Liver (tissue), 9 donors: ENCODE data around the gene RIMBP2. TPM values are rescaled to one million over a fixed set of nuclear protein-coding genes. Genes with fewer than 3 reads are reported as not detected.

Experiments
- DNase-seq: peaks from one replicate; pipeline ENCODE4 v3.0.0-alpha.2; 2017; ENCODE audit warnings: low spot score
- H3K27ac ChIP-seq, 2 donors: one replicate each; pipeline ENCODE4 v1.7.0; 2013; ENCODE audit warnings: inconsistent platforms in 2 of 2, low read length in 2 of 2, control low read depth in 1 of 2, low read depth in 1 of 2, mild to moderate bottlenecking in 1 of 2
- H3K27me3 ChIP-seq, 4 donors: one replicate each; pipeline versions ENCODE4 v1.6.1 to v1.7.0; 2013; ENCODE audit warnings: low read length in 3 of 4, inconsistent platforms in 1 of 4, mild to moderate bottlenecking in 1 of 4, moderate library complexity in 1 of 4; ENCODE audit not compliant: control insufficient read depth in 4 of 4, insufficient read depth in 4 of 4
- H3K36me3 ChIP-seq, 4 donors: one replicate each; pipeline versions ENCODE4 v1.6.1 to v1.7.0; 2013; ENCODE audit warnings: low read length in 3 of 4, mild to moderate bottlenecking in 3 of 4, low read depth in 1 of 4, moderate library complexity in 1 of 4; ENCODE audit not compliant: control insufficient read depth in 4 of 4, insufficient read depth in 3 of 4
- H3K4me1 ChIP-seq, 4 donors: one replicate each; pipeline versions ENCODE4 v1.6.1 to v1.7.0; 2013; ENCODE audit warnings: low read length in 3 of 4, mild to moderate bottlenecking in 3 of 4, moderate library complexity in 1 of 4; ENCODE audit not compliant: control insufficient read depth in 4 of 4, insufficient read depth in 4 of 4
- H3K4me3 ChIP-seq, 3 donors: one replicate each; pipeline versions ENCODE4 v1.6.1 to v1.7.0; 2013; ENCODE audit warnings: low read length in 3 of 3, control low read depth in 1 of 3, low read depth in 1 of 3, mild to moderate bottlenecking in 1 of 3
- H3K9ac ChIP-seq, 2 donors: one replicate each; pipeline ENCODE4 v1.7.0; 2013; ENCODE audit warnings: low read length in 2 of 2, mild to moderate bottlenecking in 2 of 2, moderate library complexity in 2 of 2, control low read depth in 1 of 2, low read depth in 1 of 2
- H3K9me3 ChIP-seq, 4 donors: one replicate each; pipeline versions ENCODE4 v1.6.1 to v1.7.0; 2013; ENCODE audit warnings: low read length in 3 of 4; ENCODE audit not compliant: control insufficient read depth in 4 of 4
- FOXA1 ChIP-seq: IDR thresholded peaks from 2 replicates; pipeline ENCODE4 v1.6.1; 2016; ENCODE audit warnings: antibody characterized with exemption
- FOXA2 ChIP-seq: IDR thresholded peaks from 2 replicates; pipeline ENCODE4 v1.6.1; 2016; ENCODE audit warnings: antibody characterized with exemption
- HNF4A ChIP-seq, 2 donors: conservative IDR thresholded peaks; 2 replicates each; pipeline ENCODE4 v1.6.1; 2016; ENCODE audit warnings: antibody characterized with exemption in 2 of 2, mild to moderate bottlenecking in 2 of 2
- RAD21 ChIP-seq, 2 donors: IDR thresholded peaks; 2 replicates each; pipeline ENCODE4 v1.6.1; 2016; ENCODE audit warnings: antibody characterized with exemption in 2 of 2, mild to moderate bottlenecking in 2 of 2
- RXRA ChIP-seq, 2 donors: IDR thresholded peaks; 2 replicates each; pipeline ENCODE4 v1.6.1; 2017 to 2018; ENCODE audit warnings: antibody characterized with exemption in 2 of 2, mild to moderate bottlenecking in 1 of 2
- SP1 ChIP-seq: IDR thresholded peaks from 2 replicates; pipeline ENCODE4 v1.6.1; 2018; ENCODE audit warnings: antibody characterized with exemption, mild to moderate bottlenecking
- TAF1 ChIP-seq: conservative IDR thresholded peaks from 2 replicates; pipeline ENCODE4 v1.6.1; 2016; ENCODE audit warnings: antibody characterized with exemption, mild to moderate bottlenecking
- WGBS: extraction: QIAGEN DNeasy Blood & Tissue Kit; methylation state at CpG from one replicate; pipeline ENCODE4 v1.1.7; 2013; 5-methylcytosine and 5-hydroxymethylcytosine counted together
- polyA plus RNA-seq, 2 donors: library from polyadenylated mRNA; stranded (reverse) in 1 of 2; unstranded in 1 of 2; fragments of 200-250 nt in 1 of 2; fragments of >200 nt in 1 of 2; fragmentation: Nextera tagmentation in 1 of 2; extraction: Ambion mirVana in 1 of 2; gene quantifications; one replicate each; pipeline versions ENCODE4 v1.2.1 to v1.2.3, GENCODE V29; 2013 to 2015
- total RNA-seq, 2 donors: library from RNA; depleted of rRNA; stranded (reverse); fragments of >200 nt; gene quantifications; one replicate each; pipeline ENCODE4 v1.2.3, GENCODE V29; 2014
- TF ChIP-seq, protein P1 (sequence below): IDR thresholded peaks from 2 replicates; pipeline ENCODE4 v1.6.1; 2016; ENCODE audit warnings: antibody characterized with exemption
- TF ChIP-seq, protein P2 (sequence below): fragments of 150-350 bp; IDR thresholded peaks from 2 replicates; pipeline ENCODE4 v1.5.1; 2017; ENCODE audit warnings: improper control_type of control experiment, low read depth, low read length; ENCODE audit not compliant: missing input control
- TF ChIP-seq, protein P3 (sequence below): IDR thresholded peaks from 2 replicates; pipeline ENCODE4 v1.6.1; 2016; ENCODE audit warnings: antibody characterized with exemption
- TF ChIP-seq, protein P4 (sequence below): IDR thresholded peaks from 2 replicates; pipeline ENCODE4 v1.6.1; 2016; ENCODE audit warnings: antibody characterized with exemption
- TF ChIP-seq, protein P5 (sequence below): IDR thresholded peaks from 2 replicates; pipeline ENCODE4 v1.6.1; 2016; ENCODE audit warnings: antibody characterized with exemption, mild to moderate bottlenecking
- donor health status: healthy.
- donor health status: healthy.
- donor health status: healthy.
- donor health status: healthy.
- donor health status: healthy.

Gene RIMBP2
- total and polyA plus RNA-seq, 4 donors = 0.01 to 0.17 (median 0.09) TPM; not detected in 1

DNA sequence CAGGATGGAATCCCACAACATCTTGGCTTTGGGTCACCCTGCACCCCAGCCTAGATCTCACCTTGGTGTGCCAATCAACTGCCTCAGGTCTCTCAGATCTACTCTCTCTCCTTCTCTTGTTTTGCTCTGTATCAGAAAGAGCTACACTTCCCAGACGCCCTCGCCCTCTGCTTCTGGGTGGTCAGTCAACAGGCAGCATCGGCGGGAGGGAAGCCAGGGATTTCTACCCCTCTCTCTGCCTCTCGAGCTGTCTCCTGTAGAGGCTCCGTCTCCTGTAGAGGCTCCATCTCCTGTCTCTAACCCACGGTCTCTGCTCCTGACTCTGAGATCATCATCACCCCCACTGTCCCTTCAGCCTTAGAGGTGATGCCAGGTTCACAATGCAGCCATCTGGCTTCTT, 226.8 kb downstream of the RIMBP2 start:
- 79% methylated on average over 7 of the region's 7 CpGs for WGBS
- no peak for TF ChIP-seq FOXA2
- TF ChIP-seq, protein P1, sequence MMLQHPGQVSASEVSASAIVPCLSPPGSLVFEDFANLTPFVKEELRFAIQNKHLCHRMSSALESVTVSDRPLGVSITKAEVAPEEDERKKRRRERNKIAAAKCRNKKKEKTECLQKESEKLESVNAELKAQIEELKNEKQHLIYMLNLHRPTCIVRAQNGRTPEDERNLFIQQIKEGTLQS = no peak
- Histone ChIP-seq H3K4me1 (no peaks in the 10 kb centered on the region), H3K4me3 (no peak overlapping the region), H3K36me3 (no peaks in the 10 kb centered on the region), H3K9ac (no peak overlapping the region), H3K9me3 (peaks cover 0 to 6% (median 5%) of the 10 kb centered on the region in 4 donors), H3K27ac (no peak overlapping the region), H3K27me3 (no peaks in the 10 kb centered on the region)
- no peak for DNase-seq

DNA sequence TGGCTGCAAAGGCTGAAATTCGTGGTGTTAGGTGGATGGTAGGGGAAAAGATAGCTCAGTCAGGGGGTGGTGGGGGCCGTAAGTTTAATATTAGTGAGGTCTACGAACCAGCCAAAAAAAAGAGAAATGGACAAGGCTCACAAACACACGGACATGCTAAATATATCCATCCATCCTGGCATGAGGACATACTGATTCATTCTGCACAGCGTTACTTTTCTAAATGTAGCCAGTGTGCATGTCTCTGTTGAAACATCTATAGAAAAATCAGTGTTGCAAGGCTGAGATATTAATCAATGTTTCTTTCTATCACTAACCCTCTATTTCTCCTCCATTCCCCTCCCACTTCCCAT, 227.8 kb downstream of the RIMBP2 start:
- no peak overlapping the region for H3K9ac ChIP-seq
- H3K27me3 ChIP-seq = no peaks in the 10 kb centered on the region
- DNase-seq = no peak
- peaks cover 0 to 6% (median 5%) of the 10 kb centered on the region in 4 donors for H3K9me3 ChIP-seq
- H3K36me3 ChIP-seq = no peaks in the 10 kb centered on the region
- H3K27ac ChIP-seq = no peak overlapping the region
- H3K4me1 ChIP-seq = no peaks in the 10 kb centered on the region
- TF ChIP-seq, protein P1 = no peak
- TF ChIP-seq RAD21 (IDR thresholded peaks at IDR 0.05) (no peak), RXRA (IDR thresholded peaks at IDR 0.05) (no peak), TAF1 (no peak)
- H3K4me3 ChIP-seq = no peak overlapping the region
- 67% methylated on average over 5 of the region's 5 CpGs for WGBS

DNA sequence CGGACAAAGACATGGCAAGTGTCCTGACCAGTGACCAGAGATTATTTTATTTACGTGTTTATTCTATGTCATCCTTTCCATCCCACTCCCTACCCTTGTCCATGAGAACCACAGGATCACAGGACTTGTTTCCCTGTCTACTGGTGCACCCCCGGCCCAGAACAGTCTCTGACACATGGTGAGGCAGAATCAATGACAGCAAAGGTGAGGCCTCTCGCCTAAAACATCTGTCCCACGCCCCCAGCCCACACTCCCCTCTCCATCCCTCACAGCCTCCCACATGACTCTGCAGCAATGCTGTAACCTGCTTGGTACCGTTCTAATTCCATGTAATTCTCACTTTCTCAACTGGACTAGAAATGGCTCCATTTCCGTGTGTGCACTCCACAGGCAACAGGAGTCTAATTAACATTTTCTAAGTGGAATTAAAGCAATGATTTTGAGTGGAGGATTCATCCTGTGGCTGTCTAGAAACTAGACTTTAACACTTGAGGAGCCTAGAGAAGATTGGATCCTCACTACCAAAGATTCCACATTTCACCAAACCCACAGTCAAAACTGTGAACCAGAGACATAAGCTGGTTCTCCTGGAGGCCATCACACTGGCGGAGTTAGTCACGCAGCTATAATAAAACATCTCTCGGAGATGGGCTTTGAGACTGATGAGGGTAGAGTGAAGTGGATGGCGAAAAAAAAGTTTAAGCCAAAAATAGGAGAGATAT, 228.3 kb downstream of the RIMBP2 start:
- Histone ChIP-seq H3K36me3 (no peaks in the 10 kb centered on the region), H3K27me3 (no peaks in the 10 kb centered on the region), H3K4me1 (no peaks in the 10 kb centered on the region), H3K9me3 (peaks cover 0 to 6% (median 5%) of the 10 kb centered on the region in 4 donors), H3K4me3 (no peak overlapping the region), H3K27ac (no peak overlapping the region), H3K9ac (no peak overlapping the region)
- 72% methylated on average over 11 of the region's 11 CpGs for WGBS
- DNase-seq = no peak
- no peak for TF ChIP-seq HNF4A (conservative IDR thresholded peaks at IDR 0.05)

DNA sequence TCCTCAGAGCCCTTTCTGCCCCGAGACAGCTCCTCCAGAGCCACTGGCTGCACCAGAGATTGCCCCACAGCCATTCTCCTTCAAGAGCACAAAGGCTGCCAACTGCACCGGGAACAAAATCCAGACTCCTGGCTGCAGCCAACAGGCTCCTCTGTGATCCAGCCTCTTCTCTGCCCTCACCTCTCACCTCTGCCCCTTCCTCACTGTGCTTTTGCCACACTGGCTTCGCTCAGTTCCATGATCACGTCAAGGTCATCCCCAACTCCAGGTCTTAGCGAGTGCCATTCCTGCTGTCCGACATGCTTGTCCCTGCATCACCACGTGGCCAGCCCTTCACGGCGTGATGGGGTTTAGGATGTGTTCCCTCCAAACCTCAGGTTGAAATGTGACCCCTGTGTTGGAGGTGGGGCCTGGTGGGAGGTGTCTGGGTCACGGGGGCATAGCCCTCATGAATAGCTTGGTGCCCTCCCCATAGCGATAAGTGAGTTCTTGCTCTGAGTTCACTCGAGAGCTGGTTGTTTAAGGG, 229.1 kb downstream of the RIMBP2 start:
- no peak for DNase-seq
- Histone ChIP-seq H3K4me1 (no peaks in the 10 kb centered on the region), H3K9ac (no peak overlapping the region), H3K4me3 (no peak overlapping the region), H3K36me3 (no peaks in the 10 kb centered on the region), H3K27ac (no peak overlapping the region), H3K9me3 (peaks cover 0 to 6% (median 5%) of the 10 kb centered on the region in 4 donors), H3K27me3 (no peaks in the 10 kb centered on the region)
- 82% methylated on average over 12 of the region's 12 CpGs for WGBS
- TF ChIP-seq RXRA (IDR thresholded peaks at IDR 0.05) (no peak), FOXA2 (no peak), RAD21 (IDR thresholded peaks at IDR 0.05) (no peak), FOXA1 (no peak), SP1 (no peak)
- TF ChIP-seq, protein P1 = no peak
- TF ChIP-seq, protein P2, sequence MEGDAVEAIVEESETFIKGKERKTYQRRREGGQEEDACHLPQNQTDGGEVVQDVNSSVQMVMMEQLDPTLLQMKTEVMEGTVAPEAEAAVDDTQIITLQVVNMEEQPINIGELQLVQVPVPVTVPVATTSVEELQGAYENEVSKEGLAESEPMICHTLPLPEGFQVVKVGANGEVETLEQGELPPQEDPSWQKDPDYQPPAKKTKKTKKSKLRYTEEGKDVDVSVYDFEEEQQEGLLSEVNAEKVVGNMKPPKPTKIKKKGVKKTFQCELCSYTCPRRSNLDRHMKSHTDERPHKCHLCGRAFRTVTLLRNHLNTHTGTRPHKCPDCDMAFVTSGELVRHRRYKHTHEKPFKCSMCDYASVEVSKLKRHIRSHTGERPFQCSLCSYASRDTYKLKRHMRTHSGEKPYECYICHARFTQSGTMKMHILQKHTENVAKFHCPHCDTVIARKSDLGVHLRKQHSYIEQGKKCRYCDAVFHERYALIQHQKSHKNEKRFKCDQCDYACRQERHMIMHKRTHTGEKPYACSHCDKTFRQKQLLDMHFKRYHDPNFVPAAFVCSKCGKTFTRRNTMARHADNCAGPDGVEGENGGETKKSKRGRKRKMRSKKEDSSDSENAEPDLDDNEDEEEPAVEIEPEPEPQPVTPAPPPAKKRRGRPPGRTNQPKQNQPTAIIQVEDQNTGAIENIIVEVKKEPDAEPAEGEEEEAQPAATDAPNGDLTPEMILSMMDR = no peak
- TF ChIP-seq, protein P3, sequence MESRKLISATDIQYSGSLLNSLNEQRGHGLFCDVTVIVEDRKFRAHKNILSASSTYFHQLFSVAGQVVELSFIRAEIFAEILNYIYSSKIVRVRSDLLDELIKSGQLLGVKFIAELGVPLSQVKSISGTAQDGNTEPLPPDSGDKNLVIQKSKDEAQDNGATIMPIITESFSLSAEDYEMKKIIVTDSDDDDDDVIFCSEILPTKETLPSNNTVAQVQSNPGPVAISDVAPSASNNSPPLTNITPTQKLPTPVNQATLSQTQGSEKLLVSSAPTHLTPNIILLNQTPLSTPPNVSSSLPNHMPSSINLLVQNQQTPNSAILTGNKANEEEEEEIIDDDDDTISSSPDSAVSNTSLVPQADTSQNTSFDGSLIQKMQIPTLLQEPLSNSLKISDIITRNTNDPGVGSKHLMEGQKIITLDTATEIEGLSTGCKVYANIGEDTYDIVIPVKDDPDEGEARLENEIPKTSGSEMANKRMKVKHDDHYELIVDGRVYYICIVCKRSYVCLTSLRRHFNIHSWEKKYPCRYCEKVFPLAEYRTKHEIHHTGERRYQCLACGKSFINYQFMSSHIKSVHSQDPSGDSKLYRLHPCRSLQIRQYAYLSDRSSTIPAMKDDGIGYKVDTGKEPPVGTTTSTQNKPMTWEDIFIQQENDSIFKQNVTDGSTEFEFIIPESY = no peak
- TF ChIP-seq, protein P4, sequence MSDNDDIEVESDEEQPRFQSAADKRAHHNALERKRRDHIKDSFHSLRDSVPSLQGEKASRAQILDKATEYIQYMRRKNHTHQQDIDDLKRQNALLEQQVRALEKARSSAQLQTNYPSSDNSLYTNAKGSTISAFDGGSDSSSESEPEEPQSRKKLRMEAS = no peak
- TF ChIP-seq, protein P5, sequence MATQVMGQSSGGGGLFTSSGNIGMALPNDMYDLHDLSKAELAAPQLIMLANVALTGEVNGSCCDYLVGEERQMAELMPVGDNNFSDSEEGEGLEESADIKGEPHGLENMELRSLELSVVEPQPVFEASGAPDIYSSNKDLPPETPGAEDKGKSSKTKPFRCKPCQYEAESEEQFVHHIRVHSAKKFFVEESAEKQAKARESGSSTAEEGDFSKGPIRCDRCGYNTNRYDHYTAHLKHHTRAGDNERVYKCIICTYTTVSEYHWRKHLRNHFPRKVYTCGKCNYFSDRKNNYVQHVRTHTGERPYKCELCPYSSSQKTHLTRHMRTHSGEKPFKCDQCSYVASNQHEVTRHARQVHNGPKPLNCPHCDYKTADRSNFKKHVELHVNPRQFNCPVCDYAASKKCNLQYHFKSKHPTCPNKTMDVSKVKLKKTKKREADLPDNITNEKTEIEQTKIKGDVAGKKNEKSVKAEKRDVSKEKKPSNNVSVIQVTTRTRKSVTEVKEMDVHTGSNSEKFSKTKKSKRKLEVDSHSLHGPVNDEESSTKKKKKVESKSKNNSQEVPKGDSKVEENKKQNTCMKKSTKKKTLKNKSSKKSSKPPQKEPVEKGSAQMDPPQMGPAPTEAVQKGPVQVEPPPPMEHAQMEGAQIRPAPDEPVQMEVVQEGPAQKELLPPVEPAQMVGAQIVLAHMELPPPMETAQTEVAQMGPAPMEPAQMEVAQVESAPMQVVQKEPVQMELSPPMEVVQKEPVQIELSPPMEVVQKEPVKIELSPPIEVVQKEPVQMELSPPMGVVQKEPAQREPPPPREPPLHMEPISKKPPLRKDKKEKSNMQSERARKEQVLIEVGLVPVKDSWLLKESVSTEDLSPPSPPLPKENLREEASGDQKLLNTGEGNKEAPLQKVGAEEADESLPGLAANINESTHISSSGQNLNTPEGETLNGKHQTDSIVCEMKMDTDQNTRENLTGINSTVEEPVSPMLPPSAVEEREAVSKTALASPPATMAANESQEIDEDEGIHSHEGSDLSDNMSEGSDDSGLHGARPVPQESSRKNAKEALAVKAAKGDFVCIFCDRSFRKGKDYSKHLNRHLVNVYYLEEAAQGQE = no peak
